Activated CD4-positive, alpha-beta T cell treated with anti-CD3 and anti-CD28 coated beads, Interleukin-10, Interleukin-2, amounts not matched to agents 100 ng/mL and 50 ng/mL, durations not matched to agents 16 hours and 8 hours (primary cell): Measurements from ENCODE around the gene GBP1.

ENCODE experiments used
- DNase-seq: peaks from one replicate; pipeline ENCODE4 v3.0.0-alpha.2; 2020

GBP1 gene

GRCh38 chr1:89005286-89006151 lies 59.5 kb downstream of the GBP1 start:
- no peak for DNase-seq
